GM18519 (cell line): Measurements from ENCODE around the gene CHST7.

Source experiments
- ATAC-seq: cut with Tn5 transposase; IDR thresholded peaks from one replicate; pipeline ENCODE4 v1.9.1; 2021; ENCODE audit warnings: mild to moderate bottlenecking, moderate library complexity; ENCODE audit not compliant: unreplicated experiment, low FRiP score

CHST7 gene

GRCh38 chrX:46643636-46644035, 70.1 kb downstream of the CHST7 start:
- ATAC-seq = no peak

- no peak for ATAC-seq
Measured at GRCh38 chrX:46645614-46646013, 72.0 kb downstream of the CHST7 start.

- ATAC-seq = no peak
Measured at GRCh38 chrX:46647251-46647650, 73.7 kb downstream of the CHST7 start.
